CD1c-positive myeloid dendritic cell (primary cell): ENCODE measurements around the gene ZNF189.
A peak's percentile ranks its signal among the peaks of the same experiment; 100 is the strongest.

ENCODE experiments used
- DNase-seq: peaks from one replicate; pipeline ENCODE4 v3.0.0-alpha.2; 2016; ENCODE audit errors: extremely low spot score

Gene ZNF189

DNA sequence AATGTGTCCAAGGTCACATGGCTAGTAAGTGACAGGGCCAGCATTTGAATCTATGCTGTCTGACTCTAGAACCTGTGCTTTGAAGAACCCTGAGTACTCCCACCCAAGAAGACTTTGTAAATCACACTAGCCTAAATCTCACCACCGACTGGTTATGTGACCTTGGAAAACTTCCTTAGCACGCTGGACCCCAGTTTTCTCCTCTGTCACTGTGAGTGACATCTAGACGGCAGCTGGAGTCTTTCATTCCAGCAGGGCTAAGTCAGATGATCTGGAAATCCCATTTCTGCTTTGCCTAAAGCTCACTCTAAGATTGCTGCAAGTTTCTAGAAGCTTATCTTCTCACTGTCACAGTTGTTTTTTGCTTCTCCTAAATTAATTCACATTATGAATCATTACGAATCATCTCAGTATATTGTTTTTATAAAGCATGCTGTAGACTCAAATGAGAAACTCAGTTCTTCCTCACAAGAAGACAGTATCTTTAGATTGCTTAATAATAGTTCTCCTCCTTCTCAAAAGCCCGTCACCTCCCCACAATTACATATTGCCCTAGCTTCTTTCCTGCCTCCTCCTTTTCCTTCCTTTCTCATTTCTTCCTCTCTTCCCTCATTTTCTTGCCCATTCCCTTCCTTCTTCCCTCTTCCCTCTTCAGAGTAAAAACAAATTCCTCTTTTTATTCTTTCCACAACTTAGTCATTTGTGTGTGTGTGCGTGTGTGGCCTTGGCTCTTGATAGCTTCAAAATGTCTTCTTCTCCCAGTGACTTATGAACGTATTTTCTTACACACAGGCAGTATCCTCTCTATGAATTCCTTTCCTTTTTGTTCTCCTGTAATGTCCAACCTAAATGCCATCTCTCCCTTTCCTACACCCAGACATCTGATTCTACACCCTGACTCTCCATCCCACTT is 20.1 kb downstream of the ZNF189 start:
- DNase-seq = no peak

DNA sequence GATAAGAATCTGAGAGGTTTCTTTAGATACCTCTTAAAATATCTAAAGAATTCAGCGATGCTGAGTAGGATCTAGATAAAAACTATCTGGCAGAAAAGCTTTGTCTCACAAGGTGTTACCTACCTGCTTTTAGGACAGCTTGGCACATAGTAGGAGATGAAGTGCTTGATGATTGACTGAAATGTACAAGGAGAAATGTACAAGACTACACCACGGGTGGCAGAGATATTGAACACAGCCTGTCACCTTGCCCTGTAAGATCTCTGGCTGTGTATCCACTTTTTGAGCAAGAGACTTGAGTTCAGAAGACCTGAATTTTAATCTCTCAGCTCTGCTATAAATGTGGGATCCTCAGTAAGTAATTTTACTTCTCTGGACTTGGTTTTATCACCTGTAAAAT is 21.2 kb downstream of the ZNF189 start:
- DNase-seq = no peak

DNA sequence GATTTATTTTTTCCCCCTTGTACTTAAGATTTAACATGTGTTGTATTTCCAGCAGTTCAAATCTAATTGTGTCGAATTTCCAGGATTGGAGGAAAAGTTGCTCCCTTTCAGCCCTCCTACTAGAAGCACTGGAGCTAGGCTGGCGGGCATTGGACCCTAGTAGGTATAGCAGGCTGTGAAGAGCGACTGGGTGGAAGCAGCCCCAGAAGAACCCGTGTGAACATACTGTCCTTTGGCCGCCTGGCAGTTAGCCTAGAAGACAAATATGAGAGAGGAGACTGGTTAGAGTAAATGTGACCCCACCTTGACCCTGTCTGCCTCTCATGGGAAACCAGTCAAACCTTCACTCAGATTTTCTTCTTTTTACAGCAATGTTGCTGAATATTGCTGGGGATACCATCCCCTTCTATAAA is 23.0 kb downstream of the ZNF189 start:
- DNase-seq = no peak

DNA sequence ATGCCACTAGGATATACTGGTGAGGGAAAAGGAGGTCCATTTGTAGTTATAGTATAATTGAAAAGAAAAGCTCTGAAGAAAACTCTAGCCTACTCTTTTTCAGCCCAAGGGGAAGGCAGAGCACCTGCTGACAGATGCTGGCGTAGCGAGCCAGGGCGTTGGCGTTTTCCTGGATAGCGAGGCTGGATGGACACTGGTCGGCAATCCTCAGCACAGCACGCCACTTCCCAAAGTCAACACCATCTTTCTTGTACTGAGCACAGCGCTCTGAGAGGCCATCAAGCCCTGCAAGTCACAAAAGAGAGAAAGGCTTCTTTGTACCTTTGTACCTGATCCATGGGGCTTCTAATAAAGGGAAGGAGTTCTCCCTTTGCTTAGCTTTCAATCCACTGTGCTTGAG is 28.7 kb downstream of the ZNF189 start:
- no peak for DNase-seq

DNA sequence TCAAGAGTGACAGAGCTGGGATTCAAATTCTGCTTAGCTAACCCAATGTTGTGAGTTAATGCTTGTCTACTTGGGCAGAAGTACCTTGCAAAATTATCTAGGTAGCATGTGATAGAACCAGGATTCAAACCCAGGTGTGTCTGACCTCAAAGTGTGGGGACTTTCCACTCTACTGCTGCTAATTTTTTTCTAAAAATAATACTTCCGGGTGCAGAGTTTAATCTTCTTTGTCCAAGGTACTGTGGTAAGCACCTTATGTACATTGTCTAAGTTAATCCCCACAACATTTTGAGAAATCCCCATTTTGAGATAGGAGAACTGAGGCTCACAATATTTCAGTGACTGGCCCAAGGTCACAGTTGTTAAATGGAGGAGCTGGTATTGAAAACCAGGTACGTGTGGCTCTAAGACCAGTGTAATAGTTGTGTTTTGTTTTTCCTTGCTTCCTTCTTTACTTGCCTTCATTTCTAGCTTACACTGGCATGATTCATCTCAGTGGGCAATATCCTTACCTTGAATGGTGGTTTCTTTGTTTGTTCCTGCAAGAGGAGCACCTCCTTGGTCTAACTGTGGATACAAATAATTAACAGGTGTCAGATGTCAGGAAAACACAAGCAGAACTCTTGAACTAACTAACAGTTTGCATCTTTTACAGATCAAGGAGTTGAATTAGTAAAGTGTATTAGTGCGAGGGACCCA is 29.5 kb downstream of the ZNF189 start:
- DNase-seq = no peak

DNA sequence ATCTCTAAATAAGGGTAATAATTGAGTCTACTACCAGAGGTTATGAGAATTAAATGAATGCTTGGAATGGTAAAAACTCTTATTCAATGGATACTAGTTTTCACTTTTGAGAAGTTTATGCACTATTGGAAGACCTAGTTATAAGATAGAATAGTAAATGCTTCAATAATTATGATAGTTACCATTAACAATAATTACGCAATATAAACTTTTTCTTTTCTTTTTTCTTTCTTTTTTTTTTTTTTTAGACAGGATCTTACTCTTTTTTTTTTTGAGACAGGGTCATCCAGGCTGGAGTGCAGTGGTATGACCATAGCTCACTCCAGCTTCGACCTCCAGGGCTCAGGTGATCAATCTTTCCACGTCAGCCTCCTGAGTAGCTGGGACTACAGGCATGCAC is 30.3 kb downstream of the ZNF189 start:
- DNase-seq = no peak

DNA sequence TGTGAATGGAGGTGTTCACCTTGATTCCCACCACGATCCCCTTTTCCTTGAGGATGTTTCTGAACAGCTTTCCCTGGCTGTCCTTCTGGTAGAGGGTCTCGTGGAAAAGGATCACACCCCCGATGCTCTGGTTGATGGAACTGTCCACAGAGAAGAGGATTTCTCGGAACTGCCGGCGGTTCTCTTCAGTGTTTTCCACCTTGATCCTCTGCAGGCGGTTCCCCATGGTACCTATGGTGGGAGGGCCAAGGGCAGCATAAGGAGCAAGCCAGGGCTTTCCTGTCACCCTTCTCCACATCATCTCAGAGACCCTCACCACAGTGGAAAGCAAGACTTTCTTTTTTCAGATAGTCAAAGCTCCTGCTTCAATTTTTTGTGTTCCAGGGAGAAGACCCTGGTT is 31.1 kb downstream of the ZNF189 start:
- no peak for DNase-seq

DNA sequence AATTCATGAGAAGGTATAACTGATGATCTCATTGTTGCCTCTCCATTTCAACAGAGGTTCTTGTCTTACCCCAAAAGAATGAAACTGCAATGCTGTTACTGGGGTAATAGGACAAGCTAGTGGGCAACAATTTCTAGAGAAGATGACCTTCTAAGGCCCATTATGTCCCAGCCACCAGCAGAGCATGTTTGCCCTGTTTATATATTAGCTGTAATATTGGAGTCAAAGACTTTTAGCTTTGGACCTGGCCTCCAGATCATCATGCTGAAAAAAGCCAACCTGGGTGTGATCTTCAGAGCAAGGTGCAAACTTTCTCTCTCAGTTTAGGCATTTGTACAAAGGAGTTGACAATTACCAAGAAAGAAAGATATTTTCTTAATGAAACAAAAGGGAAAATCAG is 33.5 kb downstream of the ZNF189 start:
- no peak for DNase-seq

DNA sequence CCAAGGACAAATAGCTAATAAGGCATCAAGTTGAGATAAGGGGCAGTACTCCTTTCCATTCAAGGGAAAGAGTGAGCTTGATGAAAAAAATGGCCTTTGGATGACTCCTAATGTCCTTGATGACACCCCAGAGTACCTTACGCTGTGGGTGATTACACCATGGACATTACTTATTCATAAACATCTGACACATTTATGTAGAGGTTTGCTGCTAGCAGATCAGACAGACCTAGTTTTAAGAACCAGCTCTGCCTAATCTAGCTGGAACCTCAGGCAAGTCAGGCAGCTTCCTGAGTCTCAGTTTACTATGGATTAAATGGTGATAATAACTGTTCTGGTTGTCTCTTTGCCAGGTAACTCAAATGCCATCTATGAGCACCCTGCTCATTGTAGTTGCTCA is 34.1 kb downstream of the ZNF189 start:
- DNase-seq = no peak

DNA sequence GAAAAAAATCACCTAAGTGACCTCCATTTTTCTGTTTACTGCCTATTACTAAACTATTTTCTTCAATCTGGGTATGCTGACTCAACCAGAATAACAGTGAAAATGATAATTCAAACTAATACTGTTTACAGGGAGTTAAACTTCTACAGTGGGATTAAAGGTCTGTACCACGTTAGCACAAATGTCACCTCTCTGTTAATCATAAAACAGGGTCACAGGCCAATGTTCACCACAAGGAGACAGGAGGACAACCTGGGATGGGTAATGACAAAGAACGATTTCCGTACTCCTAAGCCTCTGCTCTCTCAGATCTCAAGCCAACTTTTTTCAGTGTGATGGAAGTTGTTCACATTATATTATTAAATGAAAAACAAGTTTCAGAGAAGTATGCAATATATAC is 34.6 kb downstream of the ZNF189 start:
- DNase-seq = no peak

DNA sequence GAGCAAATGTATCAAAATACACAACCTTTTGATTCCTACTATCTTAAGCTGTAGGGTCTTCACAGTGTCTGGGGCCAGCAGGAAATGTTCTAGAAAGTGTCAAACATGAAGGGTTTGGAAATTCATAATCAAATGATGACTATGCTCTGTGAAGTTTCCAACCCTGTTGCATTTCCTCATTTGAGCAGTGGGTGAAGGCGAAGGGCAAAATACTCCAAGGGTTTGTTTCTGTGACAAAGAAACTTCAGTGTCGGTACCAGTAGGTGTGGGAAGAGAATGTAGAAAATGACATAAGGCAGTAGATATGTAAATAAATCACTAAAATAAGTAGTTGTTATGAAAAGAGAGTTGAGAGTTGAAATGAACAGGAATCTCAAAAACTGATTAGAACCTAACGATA is 36.3 kb downstream of the ZNF189 start:
- DNase-seq = no peak

DNA sequence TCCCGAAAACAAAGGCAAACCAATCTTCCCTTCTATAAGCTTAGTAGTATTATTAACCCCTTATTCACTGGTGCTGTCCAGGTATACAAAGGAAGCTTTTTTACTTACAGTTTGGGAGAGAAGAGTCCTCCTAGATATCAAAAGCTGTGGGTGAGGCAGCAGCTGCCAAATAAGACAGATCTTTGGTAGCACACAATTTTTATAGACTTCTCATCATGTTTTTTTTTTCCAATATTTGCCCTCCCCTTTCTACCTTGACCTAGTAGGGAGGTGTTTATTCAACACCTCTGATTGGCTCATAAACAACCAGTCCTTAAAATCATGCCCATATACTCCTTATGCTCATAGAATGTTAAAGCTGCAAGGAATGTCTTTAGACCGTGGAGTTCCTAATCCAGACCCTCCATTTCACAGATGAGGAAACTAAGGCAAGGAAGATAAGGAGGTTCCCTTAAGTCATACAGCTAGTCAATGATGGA is 37.0 kb downstream of the ZNF189 start, which contains the start of gene ALDOB:
ALDOB (minus strand) TSS at position 174 of the 479 bp plus-strand sequence. CDS start 4,887 bp downstream, outside the sequence.
- no peak for DNase-seq

DNA sequence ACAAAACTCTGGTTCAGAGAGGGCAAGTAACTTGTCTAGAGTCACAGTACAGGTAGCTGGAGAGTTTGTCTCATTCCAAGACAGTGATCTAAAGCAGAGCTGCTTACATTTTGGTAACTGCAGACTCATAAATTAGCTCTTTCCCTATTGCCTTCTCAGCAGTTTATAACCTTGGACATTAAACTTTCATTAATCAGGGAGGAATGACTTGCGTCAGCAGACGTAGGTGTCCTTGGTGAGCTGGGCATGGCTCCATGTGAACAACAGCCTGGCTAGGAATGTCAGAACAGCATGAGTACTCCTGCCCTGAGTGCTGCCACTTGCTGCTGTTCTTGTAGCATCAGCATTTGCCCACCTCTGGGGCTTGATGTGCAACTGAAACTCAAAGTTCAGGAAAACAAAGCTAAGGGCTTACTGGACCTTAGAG is 39.2 kb downstream of the ZNF189 start:
- no peak for DNase-seq

DNA sequence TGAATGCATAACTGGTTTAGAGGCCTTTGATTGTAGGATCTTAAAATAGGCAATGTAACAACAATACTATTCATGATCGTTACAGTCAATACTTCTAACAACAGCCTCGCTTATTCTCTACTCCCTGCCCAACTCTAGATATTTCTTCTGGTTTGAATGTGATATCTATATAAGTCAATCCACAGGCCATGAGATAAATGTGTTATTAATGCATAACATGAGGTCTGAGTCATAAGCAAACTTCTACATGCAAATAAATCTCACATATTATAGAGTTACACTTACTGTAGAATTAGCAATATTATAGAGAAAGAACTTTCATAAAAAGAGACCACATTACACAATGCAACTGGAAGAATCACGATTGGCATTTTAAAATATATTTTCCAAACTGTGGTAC is 39.9 kb downstream of the ZNF189 start:
- no peak for DNase-seq

DNA sequence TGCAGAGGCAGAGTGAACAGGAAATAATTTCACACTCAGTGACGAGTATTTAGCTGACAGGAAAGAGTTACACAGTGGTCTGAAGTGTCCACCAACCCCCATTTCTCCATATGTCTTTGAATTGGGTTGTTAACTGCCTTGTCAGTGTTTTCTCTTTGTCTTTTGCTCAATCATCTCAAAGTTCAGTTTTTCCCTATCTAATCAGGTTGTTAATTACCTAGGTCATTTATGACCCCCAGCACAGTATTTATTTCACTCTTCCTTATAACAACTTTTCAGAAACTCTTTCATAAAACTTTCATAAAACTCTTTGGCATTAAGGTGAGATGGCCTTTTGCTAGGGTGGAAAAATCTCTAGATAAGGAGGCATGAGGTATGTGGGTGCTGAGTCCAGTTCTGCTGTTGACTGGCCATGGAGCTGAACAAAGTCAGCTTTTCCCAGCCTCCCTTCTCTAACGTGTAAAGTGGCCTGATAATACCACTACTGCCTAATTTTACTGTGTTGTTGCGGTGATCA is 42.1 kb downstream of the ZNF189 start:
- no peak for DNase-seq

DNA sequence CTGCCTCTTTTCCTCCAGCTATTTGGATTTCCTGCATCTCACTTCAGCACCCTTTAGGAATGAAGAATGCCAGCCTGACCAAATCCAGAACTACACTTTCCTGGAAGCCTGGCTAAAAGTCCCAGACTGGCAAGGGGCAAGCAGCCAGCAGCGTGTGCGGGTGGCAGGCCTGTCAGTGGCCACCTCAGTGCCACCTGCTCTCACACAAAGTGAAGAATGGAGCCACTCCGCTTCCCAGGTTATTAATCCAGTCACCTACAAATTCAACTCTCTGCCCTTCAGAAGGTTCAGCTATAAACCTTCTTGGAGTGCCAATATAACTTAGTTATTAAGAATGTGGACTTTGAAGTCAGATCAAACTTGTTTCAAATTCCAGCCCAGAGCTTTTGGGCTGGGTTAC is 43.7 kb downstream of the ZNF189 start:
- no peak for DNase-seq

DNA sequence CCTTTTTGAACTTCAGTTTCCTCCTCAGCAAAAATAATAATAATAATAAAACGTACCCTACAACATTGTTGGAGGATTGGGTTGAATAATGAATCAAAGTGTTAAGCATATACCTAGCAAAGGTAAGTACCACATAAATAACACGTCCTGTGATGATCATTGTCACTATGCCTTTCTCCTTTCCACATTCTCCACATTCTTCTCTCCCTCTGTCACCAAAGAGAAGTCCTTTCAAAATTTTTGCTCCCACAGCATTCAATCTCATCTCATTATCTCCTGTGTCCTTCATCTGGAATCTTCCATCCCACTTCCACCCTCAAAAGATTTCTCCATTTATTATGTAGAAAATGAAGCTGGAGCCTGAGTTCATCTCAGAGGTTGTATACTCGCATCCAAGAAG is 44.1 kb downstream of the ZNF189 start:
- DNase-seq = no peak

DNA sequence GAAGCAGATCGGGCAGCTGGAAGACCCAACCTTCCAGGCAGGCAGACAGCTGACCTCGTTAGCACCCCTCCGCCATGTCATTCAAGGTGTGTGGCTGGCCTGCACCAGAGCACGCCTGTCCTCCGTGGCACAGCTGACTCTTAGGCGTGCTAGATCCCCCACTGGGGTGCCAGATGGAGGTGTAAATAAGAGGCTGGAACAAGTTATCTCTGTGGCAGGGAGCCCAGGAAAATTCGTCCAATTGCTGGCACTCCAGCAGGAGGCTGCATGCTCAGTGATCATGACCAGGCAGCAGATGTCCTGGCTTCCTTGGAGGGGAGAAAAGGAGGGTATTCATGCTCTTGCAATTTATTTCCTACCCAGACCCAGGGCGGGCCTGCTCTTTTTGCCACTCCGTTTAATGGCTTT is 44.7 kb downstream of the ZNF189 start:
- DNase-seq = no peak

DNA sequence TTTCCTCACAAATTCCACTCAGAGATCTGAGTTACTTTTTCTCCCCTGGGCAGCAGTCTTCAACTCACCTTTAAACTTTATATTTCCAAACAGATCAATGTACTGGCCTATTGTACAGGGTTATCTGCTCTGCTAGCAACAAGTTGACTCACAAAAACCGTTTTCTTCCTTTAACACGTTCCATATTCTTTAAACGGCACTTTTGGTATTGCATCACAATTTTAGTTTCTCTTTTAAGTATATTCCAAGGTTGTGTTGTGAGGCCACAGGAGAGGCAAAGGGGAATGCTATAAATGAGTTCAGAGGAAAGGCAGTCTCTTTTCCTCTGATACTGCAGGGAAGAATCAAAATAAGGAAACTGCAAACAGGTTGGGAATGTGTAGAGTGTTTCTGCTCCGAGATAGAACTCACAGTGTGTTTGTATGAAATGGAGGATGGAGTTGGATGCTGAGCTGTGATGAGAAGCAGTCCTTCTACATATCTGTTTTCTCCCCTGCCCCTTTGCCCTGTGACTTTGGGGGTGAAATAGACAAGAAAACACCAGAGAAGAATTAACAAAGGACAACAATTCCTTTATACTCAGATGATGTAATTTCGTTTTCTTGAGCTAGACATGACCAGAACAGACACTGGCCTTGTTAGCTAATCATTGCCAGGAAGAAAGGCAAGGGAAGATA is 46.8 kb downstream of the ZNF189 start:
- no peak for DNase-seq

DNA sequence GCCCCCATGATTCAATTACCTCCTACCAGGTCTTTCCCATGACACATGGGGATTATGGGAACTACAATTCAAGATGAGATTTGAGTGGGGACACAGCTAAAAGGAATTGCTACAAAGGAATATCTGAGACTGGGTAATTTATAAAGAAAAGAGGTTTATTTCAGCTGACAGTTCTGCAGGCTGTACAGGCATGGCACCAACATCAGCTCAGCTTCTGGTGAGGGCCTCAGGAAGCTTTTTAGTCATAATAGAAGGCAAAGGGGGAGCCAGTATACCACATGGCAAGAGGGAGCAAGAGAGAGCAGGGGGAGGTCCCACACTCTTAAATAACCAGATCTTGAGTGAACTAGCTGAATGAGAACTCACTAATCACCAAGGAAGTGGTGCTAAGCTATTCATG is 48.1 kb downstream of the ZNF189 start:
- DNase-seq = no peak

DNA sequence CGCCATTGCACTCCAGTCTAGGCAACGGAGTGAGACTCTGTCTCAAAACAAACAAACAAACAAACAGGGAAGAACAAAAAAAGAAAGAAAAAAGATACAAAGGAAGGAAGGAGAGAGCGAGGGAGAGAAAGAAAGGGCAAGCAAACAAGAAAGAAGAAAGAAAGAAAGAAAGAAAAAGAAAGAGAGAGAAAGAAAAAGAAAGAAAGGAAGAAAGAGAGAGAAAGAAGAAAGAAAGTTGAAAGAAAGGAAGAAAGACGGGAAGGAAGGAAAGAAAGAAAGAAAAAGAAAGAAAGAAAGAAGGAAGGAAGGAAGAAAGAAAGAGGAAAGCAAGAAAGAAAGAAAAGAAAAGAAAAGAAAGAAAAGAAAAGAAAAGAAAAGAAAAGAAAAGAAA is 50.0 kb downstream of the ZNF189 start:
- no peak for DNase-seq

DNA sequence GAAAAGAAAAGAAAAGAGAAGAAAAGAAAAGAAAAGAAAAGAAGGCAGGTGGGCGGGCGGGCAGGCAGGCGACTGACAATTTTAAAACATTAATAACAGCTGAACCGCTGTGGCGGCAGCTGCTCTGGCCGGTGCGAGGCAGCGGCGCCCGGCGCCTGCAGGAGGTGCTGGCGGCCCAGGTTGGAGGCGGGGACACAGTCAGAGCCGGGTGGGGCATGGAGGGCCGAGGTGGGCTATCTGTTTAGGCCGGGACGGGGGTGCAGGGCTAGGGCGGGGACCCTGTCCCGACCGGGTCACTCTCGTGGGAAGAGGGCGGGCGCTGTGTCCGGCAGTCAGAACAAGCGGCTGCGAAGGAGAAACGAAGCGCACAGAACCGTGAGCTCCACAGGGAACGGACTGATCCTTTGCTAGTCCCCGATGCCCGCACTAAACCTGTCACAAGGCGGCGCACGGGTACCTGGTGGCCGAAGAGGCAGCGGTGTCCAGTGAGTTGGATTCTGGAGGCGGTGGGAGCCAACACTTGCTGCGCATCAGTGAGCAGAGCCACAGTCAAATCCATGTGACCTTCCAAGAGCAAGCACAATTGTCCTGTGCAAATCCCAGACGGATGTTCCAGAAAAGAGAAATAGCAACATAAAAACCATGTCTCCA is 50.5 kb downstream of the ZNF189 start:
- peak; percentile 40 for DNase-seq
